GM12878 (cell line): ENCODE measurements around the gene MGAT4C.

ENCODE experiments used
- BRCA1 ChIP-seq: IDR thresholded peaks from 2 replicates; pipeline ENCODE4 v1.6.1; 2011; ENCODE audit warnings: low read depth, low read length, improper control_type of control experiment
- CREB1 ChIP-seq: IDR thresholded peaks from 2 replicates; pipeline ENCODE4 v1.6.1; 2012; ENCODE audit warnings: low read depth, mild to moderate bottlenecking, inconsistent platforms
- CTCF ChIP-seq, 3 experiments: IDR thresholded peaks in 2 of 3; conservative IDR thresholded peaks in 1 of 3; 2 replicates each; pipeline ENCODE4 v1.5.1; 2011; ENCODE audit warnings: low read depth in 3 of 3, low read length in 3 of 3, mild to moderate bottlenecking in 3 of 3, control low read depth in 2 of 3, moderate library complexity in 2 of 3, inconsistent platforms in 1 of 3, mixed read lengths in 1 of 3; ENCODE audit not compliant: control insufficient read depth in 2 of 3, insufficient read depth in 1 of 3; ENCODE audit errors: extremely low read depth in 1 of 3
- EP300 ChIP-seq, 2 experiments: fragments of 150-350 bp in 1 of 2; IDR thresholded peaks; 2 replicates each; pipeline ENCODE4 v1.6.1; 2011 to 2012; ENCODE audit warnings: low read depth in 2 of 2, low read length in 2 of 2, borderline replicate concordance in 1 of 2, improper control_type of control experiment in 1 of 2, inconsistent platforms in 1 of 2; ENCODE audit not compliant: control insufficient read depth in 1 of 2
- ESRRA ChIP-seq: IDR thresholded peaks from 2 replicates; pipeline ENCODE4 v1.6.1; 2012; ENCODE audit warnings: mild to moderate bottlenecking, low read length, improper control_type of control experiment
- ETV6 ChIP-seq, 2 experiments: fragments of 450-650 bp in 1 of 2; IDR thresholded peaks in 1 of 2; conservative IDR thresholded peaks in 1 of 2; 2 replicates each; pipeline ENCODE4 v1.6.1; 2014; ENCODE audit warnings: antibody characterized with exemption in 1 of 2, borderline replicate concordance in 1 of 2, low read depth in 1 of 2, mild to moderate bottlenecking in 1 of 2, moderate library complexity in 1 of 2
- EZH2 ChIP-seq: IDR thresholded peaks from 2 replicates; pipeline ENCODE4 v1.6.1; 2012; ENCODE audit warnings: low read depth, mild to moderate bottlenecking, control low read depth, inconsistent platforms, low read length, borderline replicate concordance; ENCODE audit not compliant: control insufficient read depth
- HDGF ChIP-seq: fragments of 450-650 bp; IDR thresholded peaks from 2 replicates; pipeline ENCODE4 v1.6.1; 2016; ENCODE audit warnings: antibody characterized with exemption
- IKZF2 ChIP-seq, 2 experiments: fragments of 450-650 bp; IDR thresholded peaks; 2 replicates each; pipeline ENCODE4 v1.6.1; 2017; ENCODE audit warnings: mild to moderate bottlenecking in 2 of 2, moderate library complexity in 2 of 2
- IRF3 ChIP-seq: fragments of 450-650 bp; IDR thresholded peaks from 2 replicates; pipeline ENCODE4 v1.6.1; 2014; ENCODE audit warnings: mild to moderate bottlenecking
- NFIC ChIP-seq: IDR thresholded peaks from 2 replicates; pipeline ENCODE4 v1.6.1; 2012; ENCODE audit warnings: low read depth, mild to moderate bottlenecking, inconsistent platforms, low read length, moderate library complexity
- POLR2AphosphoS5 ChIP-seq: IDR thresholded peaks from 2 replicates; pipeline ENCODE4 v1.6.1; 2011; ENCODE audit warnings: mild to moderate bottlenecking, low read length, inconsistent platforms
- RB1 ChIP-seq: fragments of 450-650 bp; formaldehyde crosslinking; IDR thresholded peaks from 2 replicates; pipeline ENCODE4 v1.6.1; 2017; ENCODE audit warnings: mild to moderate bottlenecking, borderline replicate concordance
- ZNF384 ChIP-seq: IDR thresholded peaks from 2 replicates; pipeline ENCODE4 v1.6.1; 2012; ENCODE audit warnings: low read depth, mild to moderate bottlenecking, low read length, improper control_type of control experiment, borderline replicate concordance

GRCh38 chr12:85947286-85947685 lies 308.9 kb downstream of the MGAT4C start:
- no peak for TF ChIP-seq CTCF (IDR thresholded peaks at IDR 0.05 in 2 of 3, conservative IDR thresholded peaks at IDR 0.05 in 1 of 3; ENCODE audit: control insufficient read depth in 2 of 3, extremely low read depth in 1 of 3, insufficient read depth in 1 of 3, low read depth in 3 of 3, low read length in 3 of 3)
- TF ChIP-seq EZH2 = no peak
- TF ChIP-seq CREB1 = no peak
- TF ChIP-seq ZNF384 = no peak
- TF ChIP-seq BRCA1 = no peak
- TF ChIP-seq NFIC = no peak
- TF ChIP-seq EP300 (IDR thresholded peaks at IDR 0.05; ENCODE audit: borderline replicate concordance in 1 of 2, control insufficient read depth in 1 of 2, low read depth in 2 of 2, low read length in 2 of 2) = no peak
- no peak for TF ChIP-seq IKZF2 (IDR thresholded peaks at IDR 0.05)
- no peak for TF ChIP-seq RB1
- no peak for TF ChIP-seq POLR2AphosphoS5
- no peak for TF ChIP-seq ESRRA
- no peak for TF ChIP-seq ETV6 (conservative IDR thresholded peaks at IDR 0.05 in 1 of 2, IDR thresholded peaks at IDR 0.05 in 1 of 2; ENCODE audit: borderline replicate concordance in 1 of 2, low read depth in 1 of 2)
- TF ChIP-seq HDGF = no peak
- TF ChIP-seq IRF3 = no peak
